ENCODE data around the gene SLC5A12. TPM values are rescaled to one million over a fixed set of nuclear protein-coding genes. Genes with fewer than 3 reads are reported as not detected.

The SLC5A12 gene
- total and polyA plus RNA-seq, 10 of the 15 experiments (the other 5 are each of a cell fraction or from before 2014, with no cell fraction given), result 0.06 to 0.15 TPM; not detected in 8

DNA sequence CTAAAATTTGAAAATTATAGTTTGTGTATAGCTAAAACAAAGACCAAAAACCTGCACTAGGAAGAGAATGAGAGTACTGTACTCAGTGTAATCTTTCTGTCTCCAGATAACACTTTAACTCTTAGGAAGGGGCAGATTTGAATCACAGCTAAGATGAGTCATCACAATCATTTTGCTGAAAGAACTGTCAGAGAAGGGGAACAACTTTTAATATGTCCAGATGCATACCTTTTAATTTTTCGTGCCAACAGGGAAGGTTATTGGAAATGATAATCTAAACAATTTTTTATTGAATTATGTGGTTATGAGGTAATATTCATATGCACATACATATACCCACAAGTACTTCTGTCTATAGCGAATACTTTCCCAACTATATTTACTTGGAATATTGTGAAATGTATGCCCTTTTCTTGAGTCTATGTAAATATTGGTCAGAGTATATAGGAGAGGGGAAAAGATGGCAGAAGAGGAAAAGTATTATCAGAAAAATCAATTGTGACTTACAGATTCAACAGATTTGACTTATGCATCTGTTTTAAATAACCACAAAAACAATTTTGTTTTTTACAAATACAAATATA is 98.7 kb downstream of the SLC5A12 start (continued):
- TF ChIP-seq, protein P1, sequence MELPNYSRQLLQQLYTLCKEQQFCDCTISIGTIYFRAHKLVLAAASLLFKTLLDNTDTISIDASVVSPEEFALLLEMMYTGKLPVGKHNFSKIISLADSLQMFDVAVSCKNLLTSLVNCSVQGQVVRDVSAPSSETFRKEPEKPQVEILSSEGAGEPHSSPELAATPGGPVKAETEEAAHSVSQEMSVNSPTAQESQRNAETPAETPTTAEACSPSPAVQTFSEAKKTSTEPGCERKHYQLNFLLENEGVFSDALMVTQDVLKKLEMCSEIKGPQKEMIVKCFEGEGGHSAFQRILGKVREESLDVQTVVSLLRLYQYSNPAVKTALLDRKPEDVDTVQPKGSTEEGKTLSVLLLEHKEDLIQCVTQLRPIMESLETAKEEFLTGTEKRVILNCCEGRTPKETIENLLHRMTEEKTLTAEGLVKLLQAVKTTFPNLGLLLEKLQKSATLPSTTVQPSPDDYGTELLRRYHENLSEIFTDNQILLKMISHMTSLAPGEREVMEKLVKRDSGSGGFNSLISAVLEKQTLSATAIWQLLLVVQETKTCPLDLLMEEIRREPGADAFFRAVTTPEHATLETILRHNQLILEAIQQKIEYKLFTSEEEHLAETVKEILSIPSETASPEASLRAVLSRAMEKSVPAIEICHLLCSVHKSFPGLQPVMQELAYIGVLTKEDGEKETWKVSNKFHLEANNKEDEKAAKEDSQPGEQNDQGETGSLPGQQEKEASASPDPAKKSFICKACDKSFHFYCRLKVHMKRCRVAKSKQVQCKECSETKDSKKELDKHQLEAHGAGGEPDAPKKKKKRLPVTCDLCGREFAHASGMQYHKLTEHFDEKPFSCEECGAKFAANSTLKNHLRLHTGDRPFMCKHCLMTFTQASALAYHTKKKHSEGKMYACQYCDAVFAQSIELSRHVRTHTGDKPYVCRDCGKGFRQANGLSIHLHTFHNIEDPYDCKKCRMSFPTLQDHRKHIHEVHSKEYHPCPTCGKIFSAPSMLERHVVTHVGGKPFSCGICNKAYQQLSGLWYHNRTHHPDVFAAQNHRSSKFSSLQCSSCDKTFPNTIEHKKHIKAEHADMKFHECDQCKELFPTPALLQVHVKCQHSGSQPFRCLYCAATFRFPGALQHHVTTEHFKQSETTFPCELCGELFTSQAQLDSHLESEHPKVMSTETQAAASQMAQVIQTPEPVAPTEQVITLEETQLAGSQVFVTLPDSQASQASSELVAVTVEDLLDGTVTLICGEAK (IDR thresholded peaks at IDR 0.05; ENCODE audit: borderline replicate concordance), result no peak
- TF ChIP-seq ATF7 (IDR thresholded peaks at IDR 0.05; ENCODE audit: low read depth) (0 out of 2 replicates have a peak, but pooled peaks have one; percentile 32), JUNB (IDR thresholded peaks at IDR 0.05) (peak; percentile 70), SMAD5 (IDR thresholded peaks at IDR 0.05; ENCODE audit: low read depth) (no peak), MTA2 (IDR thresholded peaks at IDR 0.05; ENCODE audit: low read depth) (peak; percentile 23; the same call in 1 of the 2 replicates), SUZ12 (IDR thresholded peaks at IDR 0.05; ENCODE audit: unreplicated experiment) (no peak), ESRRA (IDR thresholded peaks at IDR 0.05; ENCODE audit: low read length) (no peak), NR2F1 (conservative IDR thresholded peaks at IDR 0.05) (no peak), HDAC2 (IDR thresholded peaks at IDR 0.05) (no peak)
- TF ChIP-seq, protein P2, sequence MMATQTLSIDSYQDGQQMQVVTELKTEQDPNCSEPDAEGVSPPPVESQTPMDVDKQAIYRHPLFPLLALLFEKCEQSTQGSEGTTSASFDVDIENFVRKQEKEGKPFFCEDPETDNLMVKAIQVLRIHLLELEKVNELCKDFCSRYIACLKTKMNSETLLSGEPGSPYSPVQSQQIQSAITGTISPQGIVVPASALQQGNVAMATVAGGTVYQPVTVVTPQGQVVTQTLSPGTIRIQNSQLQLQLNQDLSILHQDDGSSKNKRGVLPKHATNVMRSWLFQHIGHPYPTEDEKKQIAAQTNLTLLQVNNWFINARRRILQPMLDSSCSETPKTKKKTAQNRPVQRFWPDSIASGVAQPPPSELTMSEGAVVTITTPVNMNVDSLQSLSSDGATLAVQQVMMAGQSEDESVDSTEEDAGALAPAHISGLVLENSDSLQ (IDR thresholded peaks at IDR 0.05), result no peak

Measured in GM12878 (cell line).